Measurements from ENCODE around the gene RNF148.
"Not testable (repeated sequence)": the region's sequence is repeated elsewhere in the genome, so short reads cannot be mapped to it uniquely, and the experiment has no call there.

Gene RNF148

DNA sequence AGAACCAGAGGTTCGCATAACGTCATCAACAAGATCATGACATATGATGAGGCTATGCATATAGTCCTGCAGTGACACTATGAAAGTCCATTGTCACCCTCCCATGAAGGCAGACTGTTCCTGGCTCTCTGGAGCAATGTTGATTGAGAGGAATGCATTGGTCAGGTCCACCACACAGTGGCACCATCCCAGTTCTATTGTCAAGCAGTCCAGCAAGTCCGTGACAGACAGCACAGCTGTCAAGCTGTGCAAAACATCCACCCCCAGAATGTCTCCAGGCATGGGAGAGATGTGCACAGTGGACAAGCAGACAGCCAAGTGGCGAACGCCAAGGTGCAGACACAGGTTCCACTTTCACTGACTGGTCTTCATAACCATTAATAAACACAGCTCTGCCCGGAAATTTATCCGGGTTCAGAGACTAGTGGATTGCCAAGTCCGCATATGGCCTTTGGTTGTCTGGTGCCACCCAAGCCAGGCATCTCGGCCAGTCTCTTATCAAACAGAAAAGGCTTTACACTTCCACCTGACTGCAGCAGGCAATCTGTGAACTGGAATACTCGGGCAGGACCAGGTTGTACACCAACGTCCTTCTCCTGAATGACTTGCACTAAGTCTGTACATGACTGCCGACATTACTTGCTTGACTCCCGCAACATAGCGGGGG, 11.0 kb downstream of the RNF148 start:
- Histone ChIP-seq H3K36me3 (ENCODE audit: insufficient read depth, low read length) (no peaks in the 10 kb centered on the region), H3K4me1 (ENCODE audit: insufficient read depth, low read length) (peaks cover 11% of the 10 kb centered on the region), H3K4me3 (ENCODE audit: low read length) (no peak overlapping the region), H3K9ac (ENCODE audit: low read depth, low read length) (no peak overlapping the region), H3K9me3 (ENCODE audit: insufficient read depth, low read depth, low read length) (0 out of 2 replicates have a peak, but pooled peaks cover 7% of the 10 kb centered on the region), H3K27me3 (ENCODE audit: insufficient read depth, low read length) (no peaks in the 10 kb centered on the region), H3K27ac (ENCODE audit: low read depth, low read length) (no peak overlapping the region)
- WGBS, result 95% methylated on average over 14 of the region's 14 CpGs

GRCh38 chr7:122689346-122690109, 13.2 kb downstream of the RNF148 start:
- no peak overlapping the region for H3K4me3 ChIP-seq (ENCODE audit: low read length)
- H3K36me3 ChIP-seq (ENCODE audit: insufficient read depth, low read length), result no peaks in the 10 kb centered on the region
- H3K27ac ChIP-seq (ENCODE audit: low read depth, low read length), result no peak overlapping the region
- H3K4me1 ChIP-seq (ENCODE audit: insufficient read depth, low read length), result peaks cover 26% of the 10 kb centered on the region
- 0 out of 2 replicates have a peak, but pooled peaks cover 7% of the 10 kb centered on the region for H3K9me3 ChIP-seq (ENCODE audit: insufficient read depth, low read depth, low read length)
- H3K27me3 ChIP-seq (ENCODE audit: insufficient read depth, low read length), result no peaks in the 10 kb centered on the region
- no peak overlapping the region for H3K9ac ChIP-seq (ENCODE audit: low read depth, low read length)
- WGBS, result 92% methylated on average over 13 of the region's 13 CpGs

- no peak overlapping the region for H3K27ac ChIP-seq (ENCODE audit: low read depth, low read length)
- no peaks in the 10 kb centered on the region for H3K27me3 ChIP-seq (ENCODE audit: insufficient read depth, low read length)
- no peak overlapping the region for H3K9ac ChIP-seq (ENCODE audit: low read depth, low read length)
- H3K36me3 ChIP-seq (ENCODE audit: insufficient read depth, low read length), result no peaks in the 10 kb centered on the region
- 73% methylated on average over 5 of the region's 6 CpGs for WGBS
- 0 out of 2 replicates have a peak, but pooled peaks cover 7% of the 10 kb centered on the region for H3K9me3 ChIP-seq (ENCODE audit: insufficient read depth, low read depth, low read length)
- H3K4me1 ChIP-seq (ENCODE audit: insufficient read depth, low read length), result peaks cover 26% of the 10 kb centered on the region
- H3K4me3 ChIP-seq (ENCODE audit: low read length), result no peak overlapping the region
Measured at GRCh38 chr7:122688400-122688998, 14.2 kb downstream of the RNF148 start.

GRCh38 chr7:122686360-122686878, 16.3 kb downstream of the RNF148 start:
- no peak overlapping the region for H3K27ac ChIP-seq (ENCODE audit: low read depth, low read length)
- 65% methylated on average over 10 of the region's 10 CpGs for WGBS
- H3K9me3 ChIP-seq (ENCODE audit: insufficient read depth, low read depth, low read length), result no peaks in the 10 kb centered on the region
- no peaks in the 10 kb centered on the region for H3K27me3 ChIP-seq (ENCODE audit: insufficient read depth, low read length)
- H3K4me3 ChIP-seq (ENCODE audit: low read length), result no peak overlapping the region
- H3K36me3 ChIP-seq (ENCODE audit: insufficient read depth, low read length), result no peaks in the 10 kb centered on the region
- H3K9ac ChIP-seq (ENCODE audit: low read depth, low read length), result no peak overlapping the region
- peaks cover 26% of the 10 kb centered on the region for H3K4me1 ChIP-seq (ENCODE audit: insufficient read depth, low read length)

DNA sequence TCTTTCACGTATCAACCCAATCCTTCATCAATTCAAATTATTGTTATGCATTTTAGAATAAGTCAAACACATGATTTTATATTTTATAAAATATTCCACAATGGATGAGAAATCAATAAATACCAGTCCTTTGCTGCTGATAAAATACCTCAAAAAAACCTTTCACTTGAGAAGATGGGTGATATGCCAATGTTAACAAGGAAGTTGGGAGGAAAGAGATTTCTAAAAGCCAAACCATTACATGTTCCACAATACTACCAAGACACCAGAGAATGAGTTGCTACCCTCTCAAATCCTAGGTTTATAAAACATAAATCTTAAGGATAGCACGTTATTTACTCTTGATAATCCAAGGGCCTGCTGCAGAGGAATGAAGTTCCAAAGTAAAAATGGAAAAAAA, 18.2 kb downstream of the RNF148 start:
- 88% methylated on average over 1 of the region's 2 CpGs for WGBS
- no peaks in the 10 kb centered on the region for H3K36me3 ChIP-seq (ENCODE audit: insufficient read depth, low read length)
- peaks cover 33% of the 10 kb centered on the region for H3K4me1 ChIP-seq (ENCODE audit: insufficient read depth, low read length)
- no peaks in the 10 kb centered on the region for H3K9me3 ChIP-seq (ENCODE audit: insufficient read depth, low read depth, low read length)
- H3K9ac ChIP-seq (ENCODE audit: low read depth, low read length), result no peak overlapping the region
- H3K27me3 ChIP-seq (ENCODE audit: insufficient read depth, low read length), result no peaks in the 10 kb centered on the region
- no peak overlapping the region for H3K4me3 ChIP-seq (ENCODE audit: low read length)
- no peak overlapping the region for H3K27ac ChIP-seq (ENCODE audit: low read depth, low read length)

GRCh38 chr7:122682815-122683550, 19.7 kb downstream of the RNF148 start:
- H3K27me3 ChIP-seq (ENCODE audit: insufficient read depth, low read length), result no peaks in the 10 kb centered on the region
- H3K9ac ChIP-seq (ENCODE audit: low read depth, low read length), result no peak overlapping the region
- H3K27ac ChIP-seq (ENCODE audit: low read depth, low read length), result no peak overlapping the region
- WGBS, result 91% methylated on average over 6 of the region's 8 CpGs
- no peaks in the 10 kb centered on the region for H3K9me3 ChIP-seq (ENCODE audit: insufficient read depth, low read depth, low read length)
- H3K4me1 ChIP-seq (ENCODE audit: insufficient read depth, low read length), result peaks cover 43% of the 10 kb centered on the region
- H3K4me3 ChIP-seq (ENCODE audit: low read length), result no peak overlapping the region
- no peaks in the 10 kb centered on the region for H3K36me3 ChIP-seq (ENCODE audit: insufficient read depth, low read length)

DNA sequence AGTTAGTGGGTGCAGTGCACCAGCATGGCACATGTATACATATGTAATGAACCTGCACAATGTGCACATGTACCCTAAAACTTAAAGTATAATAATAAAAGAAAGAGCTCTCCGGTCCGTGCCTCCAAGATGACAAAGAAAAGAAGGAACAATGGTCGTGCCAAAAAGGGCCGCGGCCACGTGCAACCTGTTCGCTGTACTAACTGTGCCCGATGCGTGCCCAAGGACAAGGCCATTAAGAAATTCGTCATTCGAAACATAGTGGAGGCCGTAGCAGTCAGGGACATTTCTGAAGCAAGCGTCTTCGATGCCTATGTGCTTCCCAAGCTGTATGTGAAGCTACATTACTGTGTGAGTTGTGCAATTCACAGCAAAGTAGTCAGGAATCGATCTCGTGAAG, 21.5 kb downstream of the RNF148 start:
- not testable (repeated sequence) for H3K4me3 ChIP-seq (ENCODE audit: low read length); H3K27ac ChIP-seq (ENCODE audit: low read depth, low read length); H3K27me3 ChIP-seq (ENCODE audit: insufficient read depth, low read length); H3K9ac ChIP-seq (ENCODE audit: low read depth, low read length); H3K36me3 ChIP-seq (ENCODE audit: insufficient read depth, low read length); H3K9me3 ChIP-seq (ENCODE audit: insufficient read depth, low read depth, low read length)
- 97% methylated on average over 15 of the region's 16 CpGs for WGBS
- peaks cover 46% of the 10 kb centered on the region for H3K4me1 ChIP-seq (ENCODE audit: insufficient read depth, low read length)

- peak overlapping the region; percentile 65; the same call in 1 of the 2 replicates for H3K27ac ChIP-seq (ENCODE audit: low read depth, low read length)
- 81% methylated on average over 1 of the region's 1 CpG for WGBS
- peaks cover 33% of the 10 kb centered on the region for H3K4me1 ChIP-seq (ENCODE audit: insufficient read depth, low read length)
- H3K9me3 ChIP-seq (ENCODE audit: insufficient read depth, low read depth, low read length), result no peaks in the 10 kb centered on the region
- H3K9ac ChIP-seq (ENCODE audit: low read depth, low read length), result peak overlapping the region; percentile 61
- H3K36me3 ChIP-seq (ENCODE audit: insufficient read depth, low read length), result no peaks in the 10 kb centered on the region
- no peak overlapping the region for H3K4me3 ChIP-seq (ENCODE audit: low read length)
- no peaks in the 10 kb centered on the region for H3K27me3 ChIP-seq (ENCODE audit: insufficient read depth, low read length)
Measured at GRCh38 chr7:122679813-122680212, 22.9 kb downstream of the RNF148 start.

DNA sequence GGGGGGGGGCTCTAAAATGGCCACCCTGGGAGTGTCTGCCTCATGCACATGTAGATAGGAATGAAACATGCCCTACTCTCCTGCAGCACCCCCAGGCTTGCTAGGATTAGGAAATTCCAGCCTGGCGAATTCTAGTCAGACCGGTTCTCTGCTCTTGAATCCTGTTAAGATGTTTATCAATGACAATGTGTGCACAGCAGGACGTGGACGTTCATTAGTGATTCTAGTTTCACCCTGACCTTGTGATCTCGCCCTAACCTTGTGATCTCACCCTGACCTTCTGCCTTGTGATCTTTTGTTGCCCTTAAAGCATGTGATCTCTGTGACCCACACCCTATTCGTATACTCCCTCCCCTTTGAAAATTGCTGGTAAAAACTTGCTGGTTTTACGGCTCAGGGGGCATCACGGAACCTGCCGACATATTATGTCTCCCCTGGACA, 23.4 kb downstream of the RNF148 start:
- 54% methylated on average over 9 of the region's 9 CpGs for WGBS
- Histone ChIP-seq H3K9ac (ENCODE audit: low read depth, low read length) (peak overlapping the region; percentile 61), H3K27ac (ENCODE audit: low read depth, low read length) (peak overlapping the region; percentile 65; the same call in 1 of the 2 replicates), H3K4me1 (ENCODE audit: insufficient read depth, low read length) (peaks cover 33% of the 10 kb centered on the region)
- H3K4me3 ChIP-seq (ENCODE audit: low read length); H3K36me3 ChIP-seq (ENCODE audit: insufficient read depth, low read length); H3K9me3 ChIP-seq (ENCODE audit: insufficient read depth, low read depth, low read length); H3K27me3 ChIP-seq (ENCODE audit: insufficient read depth, low read length): not testable (repeated sequence)

DNA sequence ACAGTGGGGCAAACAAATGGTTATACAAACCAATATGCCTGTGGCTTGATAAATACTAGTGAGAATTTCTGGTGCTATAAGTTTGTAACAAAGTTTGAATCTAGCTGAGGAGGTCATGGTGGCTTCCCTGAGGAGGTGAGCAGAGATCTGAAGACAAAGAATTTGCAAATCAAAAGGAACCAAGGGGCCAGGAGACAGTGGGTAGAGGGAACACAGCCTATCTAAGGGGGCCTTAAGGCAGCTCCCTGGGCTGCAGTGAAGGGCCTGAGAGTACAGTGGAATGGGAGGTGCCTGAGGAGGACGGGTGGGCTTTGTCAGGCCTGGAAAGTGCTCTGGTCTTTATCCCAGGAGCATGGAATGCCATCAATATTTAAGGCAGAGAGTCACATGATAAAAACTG, 25.6 kb downstream of the RNF148 start:
- no peaks in the 10 kb centered on the region for H3K9me3 ChIP-seq (ENCODE audit: insufficient read depth, low read depth, low read length)
- WGBS, result 64% methylated on average over 1 of the region's 1 CpG
- peaks cover 33% of the 10 kb centered on the region for H3K4me1 ChIP-seq (ENCODE audit: insufficient read depth, low read length)
- no peak overlapping the region for H3K27ac ChIP-seq (ENCODE audit: low read depth, low read length)
- no peaks in the 10 kb centered on the region for H3K36me3 ChIP-seq (ENCODE audit: insufficient read depth, low read length)
- H3K27me3 ChIP-seq (ENCODE audit: insufficient read depth, low read length), result no peaks in the 10 kb centered on the region
- no peak overlapping the region for H3K9ac ChIP-seq (ENCODE audit: low read depth, low read length)
- no peak overlapping the region for H3K4me3 ChIP-seq (ENCODE audit: low read length)
